GM18526 (cell line): ENCODE measurements around the gene POLR3G.

Experiments used
- POLR2A ChIP-seq: IDR thresholded peaks from 3 replicates; pipeline ENCODE4 v1.6.1; 2011; ENCODE audit not compliant: insufficient read length; ENCODE audit errors: extremely low read depth

Gene POLR3G

DNA sequence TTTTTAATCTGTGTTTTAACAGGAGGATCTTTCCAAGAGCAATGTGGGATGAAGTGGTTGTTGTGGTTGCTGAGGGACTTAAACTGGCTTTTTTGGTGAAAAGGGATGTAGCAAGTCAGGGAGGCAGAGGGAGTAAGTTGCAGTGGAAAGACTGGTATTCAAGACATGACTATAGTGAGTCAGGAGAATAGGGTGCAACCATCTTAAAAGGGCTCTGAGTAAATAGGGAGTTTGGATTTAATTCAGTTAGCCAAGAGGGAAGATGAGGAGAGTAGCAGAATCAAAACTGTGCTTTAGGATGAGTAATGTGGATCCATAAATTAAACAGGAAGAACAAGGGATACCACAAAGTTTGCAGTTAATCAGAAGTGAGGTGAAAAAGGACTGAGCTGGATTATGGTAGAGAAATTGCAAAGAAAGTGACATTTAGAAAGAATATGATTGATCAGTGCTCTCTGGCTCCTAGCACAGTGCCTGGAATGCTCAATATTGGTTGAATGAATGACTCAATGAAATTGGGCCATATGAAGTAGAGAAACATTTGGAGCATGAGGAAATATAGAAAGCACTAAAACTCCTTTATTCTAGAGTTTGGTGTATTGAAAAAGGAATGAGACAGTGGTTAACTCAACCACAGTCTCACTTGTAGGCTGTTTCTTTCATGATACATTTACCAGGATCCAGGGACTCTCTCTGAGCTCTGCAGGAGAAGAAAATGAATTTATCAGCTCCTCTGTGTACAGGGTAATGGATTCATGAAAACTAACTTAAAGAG lies 5.1 kb downstream of the POLR3G start:
- TF ChIP-seq POLR2A, result no peak

DNA sequence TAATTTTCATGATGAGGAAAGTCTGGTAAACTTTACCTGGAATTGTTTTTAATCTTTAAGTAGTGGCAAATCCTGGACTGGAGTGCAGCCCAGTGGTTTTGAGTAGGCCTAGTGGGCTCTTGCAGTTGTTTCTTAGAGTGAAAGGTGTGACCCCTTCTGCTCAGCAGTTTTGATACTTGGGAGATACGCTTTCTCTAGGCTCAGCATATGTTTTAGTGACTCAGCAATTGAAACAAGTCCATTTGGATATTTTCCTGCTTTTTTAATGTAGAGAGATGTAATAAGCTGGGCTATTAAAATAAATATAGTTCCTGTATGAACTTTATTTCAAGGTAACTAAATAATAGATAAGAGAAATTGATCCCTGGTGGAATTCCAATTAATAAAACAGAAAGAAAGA lies 6.0 kb downstream of the POLR3G start:
- TF ChIP-seq POLR2A, result no peak

DNA sequence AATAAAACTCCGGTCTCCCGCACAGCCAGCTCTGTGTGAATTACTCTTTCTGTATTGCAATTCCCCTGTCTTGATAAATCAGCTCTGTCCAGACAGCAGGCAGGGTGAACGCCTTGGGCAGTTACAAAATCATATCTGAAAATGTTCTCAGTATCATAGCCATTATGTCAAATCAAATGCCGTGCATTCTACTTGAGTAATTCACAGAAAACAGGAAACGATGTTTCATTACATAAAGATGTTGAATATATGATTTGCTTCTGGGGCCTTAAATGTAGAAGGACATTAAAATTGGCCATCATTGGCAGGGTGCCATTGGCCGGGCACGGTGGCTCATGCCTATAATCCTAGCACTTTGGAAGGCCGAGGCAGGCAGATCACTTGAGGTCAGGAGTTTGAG lies 8.5 kb downstream of the POLR3G start:
- TF ChIP-seq POLR2A, result no peak

- TF ChIP-seq POLR2A, result no peak
These were observed 9.9 kb downstream of the POLR3G start for GRCh38 chr5:90484540-90484939.

DNA sequence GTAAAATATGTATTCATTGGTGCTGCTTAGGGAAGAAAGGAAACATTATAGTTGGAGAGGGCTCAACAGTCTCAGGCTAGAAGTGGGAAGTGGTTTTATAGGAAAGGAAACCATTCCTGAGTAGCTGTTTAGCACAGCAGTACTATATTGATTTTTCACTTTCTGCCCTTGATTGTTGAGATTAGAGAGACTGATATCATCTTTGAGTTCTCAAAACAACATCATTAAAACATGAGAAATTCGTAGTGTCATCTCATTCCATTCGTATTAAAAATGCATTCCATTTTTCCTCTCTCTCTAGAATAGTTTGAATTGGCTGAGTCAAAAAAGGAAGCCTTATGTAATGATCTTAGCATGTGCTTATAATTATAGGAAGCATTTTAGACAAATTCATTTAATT lies 14.1 kb downstream of the POLR3G start:
- no peak for TF ChIP-seq POLR2A

DNA sequence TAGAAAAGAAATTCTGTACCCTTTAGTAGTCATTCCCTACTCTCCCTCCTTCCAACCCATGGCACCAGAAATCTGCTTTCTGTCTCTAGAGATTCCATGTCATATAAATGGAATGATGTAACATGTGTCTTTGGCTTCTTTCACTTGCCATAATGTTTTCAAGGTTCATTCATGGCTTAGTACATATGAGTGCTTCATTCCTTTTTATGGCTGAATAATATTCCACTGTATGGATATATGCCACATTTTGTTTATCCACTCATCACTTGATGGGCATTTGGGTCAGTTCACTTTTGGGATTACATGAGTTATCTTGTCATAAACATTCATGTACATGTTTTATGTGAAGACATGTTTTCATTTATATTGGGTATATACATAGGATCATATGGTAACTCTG lies 19.4 kb downstream of the POLR3G start:
- no peak for TF ChIP-seq POLR2A

- no peak for TF ChIP-seq POLR2A
These were observed 20.5 kb downstream of the POLR3G start for GRCh38 chr5:90495146-90495545.

DNA sequence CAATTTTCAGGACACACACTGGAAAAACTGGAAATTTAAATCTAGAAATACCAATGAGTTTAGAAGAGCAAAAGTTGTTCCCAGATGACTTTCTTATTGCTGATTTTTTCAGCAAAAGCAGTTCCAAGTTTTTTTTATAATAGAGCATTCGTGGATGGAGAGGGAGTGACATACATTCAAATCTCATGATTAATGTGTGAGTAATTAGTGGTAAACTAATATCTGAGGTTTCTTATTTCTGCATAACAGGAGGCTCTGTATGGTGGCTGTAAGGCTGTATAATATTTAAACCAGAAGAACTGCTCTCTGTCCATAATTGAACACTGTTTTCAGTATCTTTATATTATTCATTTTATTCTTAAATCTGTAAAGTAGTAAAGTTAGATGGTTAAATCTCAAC lies 28.9 kb downstream of the POLR3G start:
- TF ChIP-seq POLR2A, result no peak

- TF ChIP-seq POLR2A, result no peak
These were observed 30.1 kb downstream of the POLR3G start for GRCh38 chr5:90504743-90505142.

GRCh38 chr5:90506221-90506620 lies 31.6 kb downstream of the POLR3G start:
- TF ChIP-seq POLR2A, result no peak

GRCh38 chr5:90510438-90510837 lies 35.8 kb downstream of the POLR3G start:
- TF ChIP-seq POLR2A, result no peak

- TF ChIP-seq POLR2A, result no peak
These were observed 39.9 kb downstream of the POLR3G start for GRCh38 chr5:90514520-90514919.

DNA sequence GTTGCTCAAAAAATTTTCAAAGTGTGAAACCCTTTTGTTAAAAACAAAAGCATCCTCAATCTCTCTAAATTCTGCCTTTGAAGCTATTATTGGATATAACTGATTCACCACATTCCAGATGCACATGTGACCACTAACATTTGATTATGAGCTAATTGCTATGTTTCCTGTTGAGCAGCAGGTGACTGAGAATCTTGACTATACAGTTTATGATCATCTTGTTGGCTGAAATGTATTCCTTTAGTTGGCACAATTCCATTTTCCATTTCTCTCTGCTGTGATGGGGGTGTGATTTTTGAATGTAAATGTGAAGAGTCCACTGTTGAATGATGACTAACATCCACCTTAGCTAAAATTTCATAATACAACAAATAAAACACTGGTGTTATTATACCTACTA lies 44.0 kb downstream of the POLR3G start:
- no peak for TF ChIP-seq POLR2A

GRCh38 chr5:90519081-90519480 lies 44.4 kb downstream of the POLR3G start:
- no peak for TF ChIP-seq POLR2A

DNA sequence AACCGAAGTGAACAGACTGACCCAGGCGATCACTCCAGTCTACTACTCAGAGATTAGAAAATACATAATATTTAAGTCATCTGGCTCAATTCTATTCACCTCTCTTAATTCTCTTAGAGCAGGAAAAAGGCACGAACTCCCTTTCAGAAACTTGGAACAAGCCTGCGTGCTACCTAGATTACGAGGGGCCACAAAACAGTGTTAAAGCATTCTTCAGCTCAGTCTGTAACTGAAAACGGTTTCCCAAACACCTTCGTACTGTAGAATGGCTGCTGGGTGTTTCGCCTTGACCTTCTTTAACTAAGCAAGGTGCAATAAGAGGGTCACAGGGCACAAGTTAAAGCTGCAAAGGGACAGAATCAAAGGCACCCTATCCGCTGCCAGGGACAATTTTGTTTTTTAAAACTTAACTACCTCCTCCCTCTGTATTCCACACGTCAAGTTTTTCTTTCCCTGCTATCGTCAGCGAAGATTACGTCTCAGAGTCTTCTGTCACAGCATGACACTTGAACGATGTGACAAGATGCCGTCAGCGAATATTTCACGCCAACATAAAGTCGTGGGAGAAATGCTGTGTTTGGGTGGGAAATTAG lies 54.0 kb downstream of the POLR3G start:
- no peak for TF ChIP-seq POLR2A

- peak; percentile 86 for TF ChIP-seq POLR2A
These were observed 54.7 kb downstream of the POLR3G start, which contains the start of gene LYSMD3 for GRCh38 chr5:90529194-90529938. LYSMD3 (minus strand) TSS chr5:90529584; CDS start chr5:90525289, 4,295 bp downstream.

DNA sequence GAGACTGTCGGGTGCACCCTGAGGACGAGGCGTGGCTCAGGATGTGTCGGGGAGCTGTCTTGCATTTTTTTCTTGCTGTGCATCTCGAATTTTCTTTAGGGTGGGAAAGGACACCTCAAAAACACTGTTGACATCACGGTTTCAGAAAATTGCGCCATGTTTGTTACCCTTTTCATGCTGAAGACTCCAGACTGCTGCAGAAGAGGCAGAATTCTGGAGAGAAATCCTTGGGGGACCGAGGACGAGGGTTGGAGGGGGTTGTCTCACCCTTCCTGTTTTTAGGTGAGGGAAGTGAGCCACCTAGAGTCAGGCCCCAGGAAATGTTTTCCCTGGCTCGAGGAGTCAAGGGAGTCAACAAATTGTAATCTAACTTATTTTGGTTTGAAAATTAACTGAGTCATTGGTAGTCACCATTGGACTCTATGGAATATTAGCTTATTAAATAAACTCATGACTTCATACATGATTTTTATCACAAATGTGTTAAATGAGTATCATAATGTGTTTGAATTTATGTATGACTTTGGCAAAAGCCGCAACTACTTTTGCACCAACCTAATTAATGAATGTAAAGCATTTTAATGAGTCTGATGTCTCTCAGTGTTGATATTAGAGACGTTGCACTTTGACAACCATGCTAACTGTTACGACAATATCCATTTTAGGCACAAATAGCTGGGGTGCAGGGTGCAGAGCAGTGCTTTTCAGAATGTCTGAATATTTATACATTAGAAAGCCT lies 55.4 kb downstream of the POLR3G start:
- no peak for TF ChIP-seq POLR2A
